ENCODE results near the gene ADH1B.

- TF ChIP-seq ATF6 (CRISPR knock-in tag; IDR thresholded peaks at IDR 0.05) (no peak), ZNF124 (CRISPR knock-in tag; IDR thresholded peaks at IDR 0.05) (no peak), FIP1L1 (IDR thresholded peaks at IDR 0.05; ENCODE audit: low read depth, low read length, poor library complexity, severe bottlenecking) (no peak), GTF2B (IDR thresholded peaks at IDR 0.05; ENCODE audit: extremely low read depth, insufficient read length) (no peak), DMBX1 (CRISPR knock-in tag; IDR thresholded peaks at IDR 0.05; ENCODE audit: borderline replicate concordance) (no peak), PURB (CRISPR knock-in tag; IDR thresholded peaks at IDR 0.05; ENCODE audit: low read depth) (no peak), ZNF232 (CRISPR knock-in tag; IDR thresholded peaks at IDR 0.05) (no peak), HDGF (IDR thresholded peaks at IDR 0.05) (no peak), ZBTB49 (CRISPR knock-in tag; IDR thresholded peaks at IDR 0.05; ENCODE audit: borderline replicate concordance) (no peak), ZKSCAN8 (CRISPR knock-in tag; IDR thresholded peaks at IDR 0.05) (no peak), TCF7L2 (IDR thresholded peaks at IDR 0.05; ENCODE audit: low read depth, low read length) (no peak)
These were observed 47.5 kb downstream of the ADH1B start for GRCh38 chr4:99273704-99274103.

Measured in K562 (cell line).